ENCODE measurements around the gene DBN1. TPM values are rescaled to one million over a fixed set of nuclear protein-coding genes. Genes with fewer than 3 reads are reported as not detected.

Gene DBN1
- total RNA-seq, 4 donors from 2014 or later = 14.2 to 77.6 (median 23.1) TPM

GRCh38 chr5:177515580-177515979 lies 42.1 kb upstream of the DBN1 start:
- H3K4me3 ChIP-seq = peak overlapping the region in 3 of 4 donors; percentile 84 to 88 (median 88)
- H3K27ac ChIP-seq = no peak overlapping the region
- peaks cover 0 to 58% (median 0%) of the 10 kb centered on the region in 3 donors for H3K36me3 ChIP-seq
- H3K4me1 ChIP-seq = peaks cover 0 to 22% (median 13%) of the 10 kb centered on the region in 4 donors
- DNase-seq = no peak
- TF ChIP-seq POLR2A (IDR thresholded peaks at IDR 0.05) = no peak
- TF ChIP-seq CTCF (IDR thresholded peaks at IDR 0.05) = no peak
- no peaks in the 10 kb centered on the region for H3K9me3 ChIP-seq
- no peaks in the 10 kb centered on the region for H3K27me3 ChIP-seq

GRCh38 chr5:177514541-177514940 lies 41.1 kb upstream of the DBN1 start:
- Histone ChIP-seq H3K4me3 (no peak overlapping the region), H3K36me3 (peaks cover 0 to 54% (median 0%) of the 10 kb centered on the region in 3 donors), H3K9me3 (no peaks in the 10 kb centered on the region), H3K27ac (no peak overlapping the region), H3K4me1 (peaks cover 0 to 22% (median 13%) of the 10 kb centered on the region in 4 donors), H3K27me3 (no peaks in the 10 kb centered on the region)
- TF ChIP-seq POLR2A (IDR thresholded peaks at IDR 0.05) = no peak
- TF ChIP-seq CTCF (IDR thresholded peaks at IDR 0.05) = no peak
- DNase-seq = no peak

GRCh38 chr5:177513500-177513899 lies 40.1 kb upstream of the DBN1 start:
- Histone ChIP-seq H3K9me3 (no peaks in the 10 kb centered on the region), H3K4me1 (peaks cover 0 to 22% (median 13%) of the 10 kb centered on the region in 4 donors), H3K27ac (no peak overlapping the region), H3K4me3 (no peak overlapping the region), H3K27me3 (no peaks in the 10 kb centered on the region), H3K36me3 (peaks cover 0 to 54% (median 0%) of the 10 kb centered on the region in 3 donors)
- no peak for DNase-seq
- TF ChIP-seq CTCF (IDR thresholded peaks at IDR 0.05) (no peak), POLR2A (IDR thresholded peaks at IDR 0.05) (no peak)

- TF ChIP-seq CTCF (IDR thresholded peaks at IDR 0.05) (no peak), POLR2A (IDR thresholded peaks at IDR 0.05) (no peak)
- Histone ChIP-seq H3K4me1 (peaks cover 0 to 26% (median 13%) of the 10 kb centered on the region in 4 donors), H3K9me3 (no peaks in the 10 kb centered on the region), H3K27ac (no peak overlapping the region), H3K36me3 (peaks cover 0 to 54% (median 0%) of the 10 kb centered on the region in 3 donors), H3K27me3 (no peaks in the 10 kb centered on the region), H3K4me3 (no peak overlapping the region)
- no peak for DNase-seq
Observed at GRCh38 chr5:177512736-177513380, 39.4 kb upstream of the DBN1 start.

- no peak for TF ChIP-seq POLR2A (IDR thresholded peaks at IDR 0.05)
- no peak for TF ChIP-seq CTCF (IDR thresholded peaks at IDR 0.05)
- Histone ChIP-seq H3K36me3 (peaks cover 0 to 54% (median 0%) of the 10 kb centered on the region in 3 donors), H3K27me3 (no peaks in the 10 kb centered on the region), H3K9me3 (no peaks in the 10 kb centered on the region), H3K27ac (peak overlapping the region in 1 of 4 donors; percentile 92), H3K4me3 (no peak overlapping the region), H3K4me1 (peaks cover 0 to 21% (median 14%) of the 10 kb centered on the region in 4 donors)
- no peak for DNase-seq
Observed at GRCh38 chr5:177511796-177512675, 38.6 kb upstream of the DBN1 start.
